Measurements from ENCODE around the gene UAP1L1. TPM values are rescaled to one million over a fixed set of nuclear protein-coding genes. Genes with fewer than 3 reads are reported as not detected.

Gene UAP1L1
- polyA plus RNA-seq, 2 of the 4 experiments (the other 2 are of a cell fraction), result 1.2 to 7.8 TPM

GRCh38 chr9:137115394-137116026 is 38.2 kb downstream of the UAP1L1 start:
- no peak for FAIRE-seq
- ChIA-PET CTCF (interaction anchor here (0.6 to 10.8 kb wide), 11 partner anchors 12 to 153 kb away, joined by 3 to 113 read pairs (median 3); partner anchors contain the start of genes CYSRT1, LRRC26, RNF208 and RNF224), POLR2A (interaction anchor here (0.8 to 1.4 kb wide), 4 partner anchors 14 to 125 kb away, joined by 3 to 7 read pairs (median 4); partner anchors contain the start of genes MAN1B1 and TUBB4B)
- peak overlapping the region; percentile 96 to 97 for H3K27ac ChIP-seq
- TF ChIP-seq POLR2A (IDR thresholded peaks at IDR 0.05; ENCODE audit: low read length) (no peak), CEBPB (IDR thresholded peaks at IDR 0.05) (no peak), ZNF302 (CRISPR knock-in tag; IDR thresholded peaks at IDR 0.05) (no peak), FOSB (CRISPR knock-in tag; IDR thresholded peaks at IDR 0.05) (no peak), EHF (CRISPR knock-in tag; IDR thresholded peaks at IDR 0.05) (no peak), HOXA7 (CRISPR knock-in tag; IDR thresholded peaks at IDR 0.05) (no peak), RAD21 (conservative IDR thresholded peaks at IDR 0.05 in 1 of 2, IDR thresholded peaks at IDR 0.05 in 1 of 2) (no peak), ZC3H11A (IDR thresholded peaks at IDR 0.05) (no peak), EHMT2 (IDR thresholded peaks at IDR 0.05; ENCODE audit: low read depth) (no peak), HES2 (IDR thresholded peaks at IDR 0.05) (no peak), RARB (CRISPR knock-in tag; IDR thresholded peaks at IDR 0.05) (no peak), POLR2AphosphoS2 (conservative IDR thresholded peaks at IDR 0.05; ENCODE audit: low read length) (no peak), SMC3 (IDR thresholded peaks at IDR 0.05) (no peak), ATOH8 (CRISPR knock-in tag; IDR thresholded peaks at IDR 0.05; ENCODE audit: low read depth) (no peak), NFE2L2 (conservative IDR thresholded peaks at IDR 0.05; ENCODE audit: low read length) (no peak), CBX8 (IDR thresholded peaks at IDR 0.05) (no peak), ZSCAN20 (CRISPR knock-in tag; IDR thresholded peaks at IDR 0.05) (no peak), KDM5A (IDR thresholded peaks at IDR 0.05) (no peak)
- peaks cover 6% of the 10 kb centered on the region; the same call in 2 of the 3 replicates for H3K4me1 ChIP-seq
- 84% methylated on average over 10 of the region's 21 CpGs for WGBS (ENCODE audit: missing lambda C conversion rate)
- peak in 1 of 2 experiments; percentile 3 for DNase-seq (ENCODE audit: low read depth in 1 of 2, low spot score in 1 of 2)
- no peaks in the 10 kb centered on the region for H3K9me3 ChIP-seq
- H3K4me3 ChIP-seq, result peak overlapping the region; percentile 69
- ATAC-seq, result peak; percentile 4 to 12; a peak in 4 of 6 replicates
- peak overlapping the region; percentile 100 for H3K4me2 ChIP-seq

GRCh38 chr9:137116027-137116507 is 38.8 kb downstream of the UAP1L1 start:
- FAIRE-seq (no peak), ATAC-seq (peak in 1 of 2 experiments; percentile 2; a peak in 2 of 6 replicates), DNase-seq (ENCODE audit: low read depth in 1 of 2, low spot score in 1 of 2) (no peak)
- Histone ChIP-seq H3K4me2 (no peak overlapping the region), H3K4me1 (peaks cover 6% of the 10 kb centered on the region; the same call in 2 of the 3 replicates), H3K27ac (peak overlapping the region in 1 of 2 experiments; percentile 96; a peak in 1 of 6 replicates), H3K9me3 (no peaks in the 10 kb centered on the region), H3K4me3 (no peak overlapping the region)
- ChIA-PET CTCF (interaction anchor here (0.6 to 10.8 kb wide), 4 partner anchors 11 to 108 kb away, joined by 3 to 113 read pairs (median 4); partner anchors contain the start of genes CYSRT1, RNF208 and RNF224), POLR2A (no interaction called here)
- no peak for TF ChIP-seq CBX2 (IDR thresholded peaks at IDR 0.05; ENCODE audit: borderline replicate concordance, low read depth)
- no peak for TF ChIP-seq FOXS1 (CRISPR knock-in tag; IDR thresholded peaks at IDR 0.05)
- TF ChIP-seq CBX8 (IDR thresholded peaks at IDR 0.05), result no peak
- no peak for TF ChIP-seq ZFP36 (IDR thresholded peaks at IDR 0.05; ENCODE audit: borderline replicate concordance, partially characterized antibody)
- TF ChIP-seq EP300 (IDR thresholded peaks at IDR 0.05), result no peak
- no peak for TF ChIP-seq NPAS2 (CRISPR knock-in tag; IDR thresholded peaks at IDR 0.05; ENCODE audit: borderline replicate concordance)
- TF ChIP-seq KDM5A (IDR thresholded peaks at IDR 0.05), result no peak
- TF ChIP-seq HOXB5 (CRISPR knock-in tag; IDR thresholded peaks at IDR 0.05), result no peak
- 68% methylated on average over 4 of the region's 6 CpGs for WGBS (ENCODE audit: missing lambda C conversion rate)

Data from A549 (cell line).